Epithelial cell of prostate (primary cell): ENCODE results near the gene MINDY4.

Experiments used
- DNase-seq: peaks from one replicate; pipeline ENCODE4 v3.0.0-alpha.2; 2011; ENCODE audit warnings: low read depth, low spot score
- H3K27ac ChIP-seq: fragments of 450-650 bp; 2 replicates; pipeline ENCODE4 v1.5.1; 2017; ENCODE audit warnings: mild to moderate bottlenecking

MINDY4 gene

GRCh38 chr7:30894866-30895605, 123.8 kb downstream of the MINDY4 start:
- no peak overlapping the region for H3K27ac ChIP-seq
- no peak for DNase-seq

GRCh38 chr7:30896036-30896435, 124.8 kb downstream of the MINDY4 start:
- no peak overlapping the region for H3K27ac ChIP-seq

GRCh38 chr7:30896783-30897637, 125.8 kb downstream of the MINDY4 start:
- no peak for DNase-seq
- no peak overlapping the region for H3K27ac ChIP-seq

More at GRCh38 chr7:30896036-30896435, 124.8 kb downstream of the MINDY4 start:
- DNase-seq = no peak

GRCh38 chr7:30897770-30898169, 126.6 kb downstream of the MINDY4 start:
- no peak for DNase-seq
- no peak overlapping the region for H3K27ac ChIP-seq

GRCh38 chr7:30898411-30898810, 127.2 kb downstream of the MINDY4 start:
- no peak for DNase-seq
- H3K27ac ChIP-seq = no peak overlapping the region

- H3K27ac ChIP-seq = no peak overlapping the region
- no peak for DNase-seq
Measured at GRCh38 chr7:30899066-30899465, 127.8 kb downstream of the MINDY4 start.

- H3K27ac ChIP-seq = no peak overlapping the region
Measured at GRCh38 chr7:30899630-30900029, 128.4 kb downstream of the MINDY4 start.

GRCh38 chr7:30900053-30900452, 128.8 kb downstream of the MINDY4 start:
- no peak overlapping the region for H3K27ac ChIP-seq
- DNase-seq = no peak

More at GRCh38 chr7:30899630-30900029, 128.4 kb downstream of the MINDY4 start:
- no peak for DNase-seq

- no peak overlapping the region for H3K27ac ChIP-seq
- DNase-seq = no peak
Measured at GRCh38 chr7:30900803-30901362, 129.7 kb downstream of the MINDY4 start.

GRCh38 chr7:30901856-30902255, 130.6 kb downstream of the MINDY4 start:
- H3K27ac ChIP-seq = no peak overlapping the region
- DNase-seq = no peak

- DNase-seq = no peak
- H3K27ac ChIP-seq = no peak overlapping the region
Measured at GRCh38 chr7:30902466-30902865, 131.2 kb downstream of the MINDY4 start.

- DNase-seq = no peak
- no peak overlapping the region for H3K27ac ChIP-seq
Measured at GRCh38 chr7:30903146-30903545, 131.9 kb downstream of the MINDY4 start.

GRCh38 chr7:30904561-30904960, 133.3 kb downstream of the MINDY4 start:
- no peak for DNase-seq
- H3K27ac ChIP-seq = no peak overlapping the region

GRCh38 chr7:30905078-30906012, 134.1 kb downstream of the MINDY4 start:
- DNase-seq = no peak
- H3K27ac ChIP-seq = no peak overlapping the region

- no peak for DNase-seq
- no peak overlapping the region for H3K27ac ChIP-seq
Measured at GRCh38 chr7:30906014-30906413, 134.8 kb downstream of the MINDY4 start.

- no peak for DNase-seq
- no peak overlapping the region for H3K27ac ChIP-seq
Measured at GRCh38 chr7:30906515-30907240, 135.5 kb downstream of the MINDY4 start.

GRCh38 chr7:30907527-30908267, 136.5 kb downstream of the MINDY4 start:
- H3K27ac ChIP-seq = no peak overlapping the region

GRCh38 chr7:30908681-30909080, 137.5 kb downstream of the MINDY4 start:
- no peak for DNase-seq
- H3K27ac ChIP-seq = no peak overlapping the region

More at GRCh38 chr7:30907527-30908267, 136.5 kb downstream of the MINDY4 start:
- no peak for DNase-seq

GRCh38 chr7:30909431-30909830, 138.2 kb downstream of the MINDY4 start:
- no peak overlapping the region for H3K27ac ChIP-seq
- no peak for DNase-seq
